GM12873 (cell line): Measurements from ENCODE around the gene SLU7.

Source experiments
- TF ChIP-seq, protein P1 (sequence below): IDR thresholded peaks from 2 replicates; pipeline ENCODE4 v1.5.1; 2012; ENCODE audit warnings: low read depth, mild to moderate bottlenecking, moderate library complexity, low read length, control low read depth; ENCODE audit not compliant: insufficient read depth; ENCODE audit errors: missing control alignments

SLU7 gene

DNA sequence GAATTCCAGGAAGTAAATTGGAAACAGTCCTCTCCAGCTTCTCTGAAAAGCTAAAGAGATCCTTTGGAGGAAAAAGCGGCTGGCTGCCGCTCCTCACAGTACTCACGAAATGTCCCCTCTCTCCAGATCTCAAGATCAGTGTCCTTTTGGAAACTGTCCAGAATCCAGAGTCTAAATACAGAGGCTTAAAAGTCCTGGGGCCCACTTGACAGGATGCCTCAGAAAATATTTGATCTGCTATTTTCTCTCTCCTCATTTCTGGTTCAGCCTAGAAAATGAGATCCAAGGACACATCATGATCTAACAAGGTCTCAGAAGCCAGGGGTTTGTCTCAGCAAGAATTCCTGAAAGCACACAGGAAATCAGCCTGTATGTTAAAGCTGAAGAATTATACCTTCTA, 55.7 kb downstream of the SLU7 start:
- TF ChIP-seq, protein P1, sequence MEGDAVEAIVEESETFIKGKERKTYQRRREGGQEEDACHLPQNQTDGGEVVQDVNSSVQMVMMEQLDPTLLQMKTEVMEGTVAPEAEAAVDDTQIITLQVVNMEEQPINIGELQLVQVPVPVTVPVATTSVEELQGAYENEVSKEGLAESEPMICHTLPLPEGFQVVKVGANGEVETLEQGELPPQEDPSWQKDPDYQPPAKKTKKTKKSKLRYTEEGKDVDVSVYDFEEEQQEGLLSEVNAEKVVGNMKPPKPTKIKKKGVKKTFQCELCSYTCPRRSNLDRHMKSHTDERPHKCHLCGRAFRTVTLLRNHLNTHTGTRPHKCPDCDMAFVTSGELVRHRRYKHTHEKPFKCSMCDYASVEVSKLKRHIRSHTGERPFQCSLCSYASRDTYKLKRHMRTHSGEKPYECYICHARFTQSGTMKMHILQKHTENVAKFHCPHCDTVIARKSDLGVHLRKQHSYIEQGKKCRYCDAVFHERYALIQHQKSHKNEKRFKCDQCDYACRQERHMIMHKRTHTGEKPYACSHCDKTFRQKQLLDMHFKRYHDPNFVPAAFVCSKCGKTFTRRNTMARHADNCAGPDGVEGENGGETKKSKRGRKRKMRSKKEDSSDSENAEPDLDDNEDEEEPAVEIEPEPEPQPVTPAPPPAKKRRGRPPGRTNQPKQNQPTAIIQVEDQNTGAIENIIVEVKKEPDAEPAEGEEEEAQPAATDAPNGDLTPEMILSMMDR: no peak

DNA sequence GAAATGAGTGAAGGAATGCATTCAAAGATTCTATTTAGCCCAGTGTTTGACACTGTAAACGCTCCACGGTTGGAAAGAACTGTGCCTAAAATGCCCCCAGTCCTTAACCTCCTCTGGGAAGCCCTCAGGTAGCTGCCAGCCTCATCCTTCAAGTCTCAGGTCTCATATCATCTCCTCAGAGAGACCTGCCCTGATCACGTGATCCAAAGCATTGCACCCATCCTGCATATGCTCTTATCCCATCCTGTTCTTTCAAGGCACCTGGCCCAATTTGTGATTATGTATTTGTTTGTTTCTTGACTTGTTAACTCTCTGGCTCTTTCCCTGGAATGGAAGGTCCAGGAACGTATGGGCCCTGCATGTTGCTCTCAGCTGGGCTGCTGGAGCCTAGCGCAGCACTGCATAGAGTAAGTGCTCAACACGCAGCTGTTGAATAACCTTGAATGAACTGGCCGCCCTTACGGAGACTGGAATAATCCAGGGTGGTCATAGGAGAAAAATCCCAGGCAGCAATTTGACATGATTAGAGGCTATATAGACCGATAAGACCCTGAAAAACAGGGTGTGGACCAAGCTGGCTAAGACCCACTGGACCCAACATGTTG, 57.2 kb downstream of the SLU7 start:
- TF ChIP-seq, protein P1: no peak

DNA sequence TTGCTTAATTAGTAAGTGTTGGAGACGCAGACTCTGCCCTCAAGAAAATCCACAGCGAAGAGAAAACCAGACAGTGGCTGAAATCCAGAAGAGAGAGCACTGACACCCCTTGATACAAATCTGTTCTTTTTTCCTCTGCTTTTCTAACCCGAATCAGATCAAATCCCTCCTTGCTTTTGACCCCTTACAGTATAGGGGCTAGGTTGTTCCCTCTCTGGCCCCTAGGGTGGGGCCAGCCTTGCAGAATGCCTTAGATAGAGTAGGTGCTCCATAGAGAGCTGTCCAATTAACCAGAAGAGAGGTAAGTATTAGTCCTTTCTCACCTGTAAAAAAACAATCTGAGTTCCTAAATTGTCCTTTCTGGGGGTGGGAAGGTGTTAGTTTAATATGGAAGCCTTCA, 58.6 kb downstream of the SLU7 start:
- TF ChIP-seq, protein P1: peak; percentile 8

DNA sequence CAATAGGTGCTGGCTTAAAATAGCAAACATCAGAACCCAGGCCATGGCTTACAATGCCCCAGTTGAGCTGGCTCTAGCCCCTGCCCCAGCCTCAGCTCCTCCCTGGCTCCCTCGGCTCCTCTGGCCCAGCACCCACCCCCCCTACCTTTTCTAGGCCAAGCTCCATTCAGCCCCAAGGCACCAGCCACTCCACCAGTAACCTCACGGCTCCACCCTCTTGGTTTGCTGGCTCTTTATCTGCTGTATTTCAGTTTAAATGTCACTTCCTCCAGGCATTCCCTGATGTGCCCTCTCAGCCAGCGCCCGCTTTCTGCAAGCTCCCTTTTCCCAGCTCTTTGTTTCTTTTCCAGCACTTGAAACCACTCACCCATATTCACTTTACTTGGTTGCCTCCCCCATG, 59.1 kb downstream of the SLU7 start:
- TF ChIP-seq, protein P1: no peak

DNA sequence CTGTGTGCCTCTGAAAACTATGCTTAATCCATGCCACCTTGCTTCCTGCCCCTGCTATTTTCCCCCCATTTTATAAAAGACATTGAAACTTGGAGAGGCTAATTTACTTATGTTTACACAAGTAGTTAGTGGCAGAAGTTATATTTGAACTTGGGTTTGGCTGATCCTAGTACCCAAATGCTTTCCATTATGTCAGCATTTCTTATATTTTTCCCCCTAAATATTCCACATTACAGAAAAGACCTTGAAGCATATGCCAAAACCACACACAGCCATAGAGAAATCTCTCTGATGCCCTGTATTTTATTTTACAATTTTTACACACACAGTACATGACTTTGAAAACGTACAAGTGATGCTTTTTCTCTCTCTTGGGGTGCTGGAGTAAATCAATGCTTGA, 59.6 kb downstream of the SLU7 start:
- TF ChIP-seq, protein P1: no peak

DNA sequence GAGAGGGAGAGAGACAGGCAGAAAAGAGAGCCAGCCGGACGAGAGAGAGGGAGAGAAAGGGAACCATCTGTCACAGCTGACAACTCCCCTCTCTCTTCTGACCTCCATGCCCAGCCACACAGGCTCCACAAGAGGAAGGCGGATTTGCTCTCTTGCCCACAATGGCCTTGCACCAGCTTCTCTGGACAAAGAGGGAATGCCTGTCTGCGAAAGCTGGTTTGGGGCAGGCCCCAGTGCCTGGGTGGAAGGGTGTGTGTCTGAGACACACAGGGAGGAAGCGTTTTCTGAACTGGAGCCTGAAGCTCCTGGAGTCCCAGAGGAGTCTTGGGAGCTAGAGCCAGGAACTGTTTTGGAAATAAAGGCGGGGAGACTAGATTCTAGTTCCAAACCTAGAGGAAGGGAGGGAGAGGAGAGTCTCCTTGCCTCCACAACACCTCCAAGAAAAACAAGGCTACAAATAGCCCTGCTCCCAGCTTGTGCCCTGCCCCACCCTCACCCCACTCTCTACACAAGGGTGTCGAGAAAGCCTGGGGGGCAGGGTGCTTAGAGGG, 60.9 kb downstream of the SLU7 start:
- TF ChIP-seq, protein P1: no peak

DNA sequence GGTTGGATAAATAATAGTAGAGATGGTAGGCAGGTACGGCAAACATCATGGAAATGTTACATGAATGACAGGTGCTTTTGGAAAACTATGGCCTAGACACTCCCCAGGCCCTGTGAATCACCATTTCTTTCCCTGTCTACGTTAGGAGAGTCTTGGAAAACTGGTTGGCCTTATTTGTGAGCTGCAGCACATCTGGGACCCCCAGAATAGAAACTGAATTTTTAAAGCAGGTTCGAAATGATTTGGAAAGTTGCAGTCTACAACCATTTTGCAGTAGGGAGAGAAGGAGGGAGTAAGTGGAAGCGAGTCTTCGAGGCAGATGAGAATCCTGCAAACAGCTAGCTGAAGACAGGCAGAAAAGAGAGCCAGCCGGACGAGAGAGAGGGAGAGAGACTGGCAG, 61.5 kb downstream of the SLU7 start:
- TF ChIP-seq, protein P1: no peak
